ENCODE data around the gene FOXN1.
"Not testable (repeated sequence)": the region's sequence is repeated elsewhere in the genome, so short reads cannot be mapped to it uniquely, and the experiment has no call there.

The FOXN1 gene

DNA sequence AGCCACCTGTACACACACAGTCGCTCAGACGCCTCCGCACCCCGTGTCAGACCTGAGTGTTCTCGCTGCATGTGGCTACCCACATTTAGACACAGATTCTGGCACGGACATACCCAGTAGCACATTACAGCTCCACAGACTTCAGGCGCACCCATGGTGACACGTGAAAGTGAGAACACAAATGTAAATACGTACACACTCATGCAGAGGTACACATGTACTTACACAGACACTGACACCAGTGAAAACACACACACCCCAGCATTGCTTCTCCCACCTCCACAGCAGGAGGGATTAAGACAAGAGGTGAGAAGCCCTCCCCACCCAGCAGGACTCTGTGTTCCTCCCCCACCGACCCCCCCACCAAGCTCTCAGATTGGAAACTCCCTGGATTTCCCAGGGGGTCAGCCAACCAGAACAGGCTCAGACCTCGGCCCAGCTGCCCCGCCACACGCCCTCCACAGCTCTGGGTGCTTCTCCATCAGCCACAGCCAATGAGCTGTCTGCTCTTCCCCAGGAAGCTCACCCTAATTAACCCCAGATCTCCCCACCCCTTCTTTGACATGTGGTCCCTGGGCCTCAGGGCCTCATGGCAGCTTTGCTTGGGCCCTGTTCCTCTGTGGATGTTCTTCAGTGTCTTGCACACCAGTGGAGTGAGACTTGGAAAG lies 5.3 kb upstream of the FOXN1 start:
- DNase-seq (ENCODE audit: low read depth): no peak

DNA sequence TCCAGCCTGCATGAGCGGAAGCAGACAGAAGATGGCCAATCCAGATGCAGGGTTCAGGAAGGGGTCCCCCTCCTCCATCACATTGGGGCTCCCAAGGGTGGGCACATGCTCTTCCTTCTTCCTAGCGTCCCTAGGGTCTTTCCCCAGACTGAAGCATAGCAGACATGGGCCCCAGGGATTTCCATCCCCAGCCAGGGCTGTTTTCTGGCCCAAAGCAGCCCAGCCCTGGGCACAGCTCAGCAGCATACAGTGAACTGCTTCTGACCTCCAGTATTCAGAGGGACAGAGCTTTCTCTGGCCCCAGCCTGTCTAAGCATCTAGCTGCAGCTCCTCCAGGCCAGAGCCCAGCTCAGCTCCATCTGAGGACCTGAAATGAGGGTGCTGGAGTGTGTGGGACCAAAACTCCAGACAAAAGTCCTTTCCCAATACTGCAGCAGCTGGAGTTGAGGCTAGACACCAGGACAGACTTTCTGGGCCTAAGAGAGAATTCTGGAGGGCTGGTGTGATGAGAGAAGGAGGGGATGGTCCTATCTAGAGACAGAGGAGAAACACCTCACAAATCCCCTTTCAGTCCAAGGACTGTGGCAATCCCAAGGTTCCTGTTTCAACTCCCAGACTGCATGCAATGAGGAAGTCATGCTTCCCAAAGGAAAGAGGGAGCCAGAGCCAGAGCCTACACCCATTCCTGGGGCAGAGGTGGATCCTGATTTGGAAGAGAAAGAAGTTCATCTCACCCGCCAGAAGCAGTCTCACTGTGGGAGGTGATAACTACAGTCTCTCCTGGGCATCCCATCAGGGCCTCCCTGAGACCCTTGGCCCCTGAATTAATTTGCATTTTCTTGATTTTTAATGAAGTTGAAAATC lies 4.5 kb upstream of the FOXN1 start:
- DNase-seq (ENCODE audit: low read depth): no peak

DNA sequence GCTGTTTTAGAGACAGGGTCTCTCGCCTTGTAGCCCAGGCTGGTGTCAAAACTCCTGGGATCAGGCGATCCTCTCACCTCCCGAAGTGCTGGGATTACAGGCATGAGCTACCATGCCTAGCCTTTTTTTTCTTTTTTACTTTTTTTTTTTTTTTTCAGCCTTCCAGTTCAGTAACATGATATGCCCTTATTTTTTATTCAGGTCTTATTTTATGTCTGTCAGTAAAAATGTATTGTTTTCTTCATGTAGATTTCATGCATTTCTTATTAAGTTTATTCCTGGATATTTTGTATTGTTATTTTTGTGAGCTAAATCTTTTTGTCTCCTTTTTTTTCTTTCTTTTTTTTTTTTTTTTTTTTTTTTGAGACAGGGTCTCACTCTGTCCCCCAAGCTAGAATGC lies 2.7 kb upstream of the FOXN1 start:
- DNase-seq (ENCODE audit: low read depth): no peak

DNA sequence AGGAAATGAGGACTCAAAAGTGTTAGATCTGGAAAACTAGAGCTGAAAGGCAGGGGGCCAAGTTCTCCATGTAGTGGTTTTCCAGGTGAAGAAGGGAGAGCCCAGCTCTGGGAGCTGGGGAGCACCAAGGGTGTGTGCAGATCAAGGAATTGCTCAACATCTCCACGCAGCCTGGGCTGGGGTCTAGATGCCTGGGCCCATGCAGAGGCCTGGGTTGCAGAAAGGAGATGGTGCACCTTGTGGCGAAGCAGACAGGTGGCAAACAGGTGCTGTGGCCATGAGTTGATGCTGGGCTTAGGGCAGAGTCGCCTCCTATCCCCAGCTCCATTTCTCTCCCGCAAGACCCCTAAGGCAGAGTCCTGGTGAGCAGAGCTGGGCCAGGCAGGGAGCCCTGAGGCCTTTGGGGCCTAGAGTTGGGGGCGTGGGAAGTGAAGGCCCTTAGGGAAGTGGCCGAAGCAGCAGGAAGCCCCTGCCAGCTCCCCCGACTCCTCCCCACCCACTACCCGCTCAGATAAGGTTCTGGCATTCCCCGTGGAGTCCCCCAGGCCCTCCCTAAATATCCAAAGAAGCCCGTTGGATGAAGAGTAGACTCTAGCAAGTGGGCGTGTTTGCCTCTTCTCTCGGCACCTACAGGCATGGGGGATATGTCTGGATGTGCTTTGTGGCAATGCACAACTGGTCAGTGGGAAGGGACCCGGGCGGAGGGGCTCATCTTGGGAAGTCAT lies 777 bp downstream of the FOXN1 start:
- no peak for DNase-seq (ENCODE audit: low read depth)

DNA sequence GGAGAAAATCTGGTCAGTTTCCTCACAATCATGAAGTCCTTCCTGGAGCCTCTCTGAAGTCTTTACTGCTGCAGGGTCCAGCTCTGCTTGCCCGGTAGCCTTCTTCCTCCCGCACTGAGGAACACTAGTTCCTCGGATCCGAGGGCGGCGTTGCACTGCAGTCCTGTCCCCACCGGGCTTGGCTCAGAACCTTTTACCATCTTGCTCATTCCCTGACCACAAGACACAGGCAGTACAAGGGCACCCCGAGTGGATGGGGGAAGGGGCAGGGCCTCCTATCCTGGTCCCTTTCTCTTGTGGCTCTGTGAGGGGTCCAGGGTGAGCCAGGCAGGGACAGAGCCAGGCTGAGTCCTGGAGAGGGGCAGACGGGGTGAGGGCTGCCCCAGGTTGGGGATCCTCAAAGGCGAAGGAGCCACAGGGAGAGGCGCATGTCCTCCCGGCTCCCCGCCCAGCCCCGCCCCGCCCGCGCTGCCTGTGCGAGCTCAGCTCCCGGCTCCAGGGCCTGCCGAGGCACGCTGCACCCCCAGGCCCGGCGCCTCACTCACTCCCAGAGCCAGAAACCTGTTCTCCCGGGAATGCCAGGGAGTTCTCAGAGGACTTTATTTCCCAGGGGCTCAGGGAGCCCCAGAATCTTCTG lies 1.5 kb downstream of the FOXN1 start:
- DNase-seq (ENCODE audit: low read depth): no peak

GRCh38 chr17:28508211-28508724 lies 2.1 kb downstream of the FOXN1 start:
- no peak for DNase-seq (ENCODE audit: low read depth)

- no peak for DNase-seq (ENCODE audit: low read depth)
Observed at GRCh38 chr17:28509789-28510188, 3.6 kb downstream of the FOXN1 start.

GRCh38 chr17:28511858-28512461 lies 5.8 kb downstream of the FOXN1 start:
- DNase-seq (ENCODE audit: low read depth): no peak

- DNase-seq (ENCODE audit: low read depth): no peak
Observed at GRCh38 chr17:28513476-28513875, 7.3 kb downstream of the FOXN1 start.

GRCh38 chr17:28514561-28515002 lies 8.4 kb downstream of the FOXN1 start:
- no peak for DNase-seq (ENCODE audit: low read depth)

GRCh38 chr17:28515518-28515917 lies 9.4 kb downstream of the FOXN1 start:
- DNase-seq (ENCODE audit: low read depth): no peak

DNA sequence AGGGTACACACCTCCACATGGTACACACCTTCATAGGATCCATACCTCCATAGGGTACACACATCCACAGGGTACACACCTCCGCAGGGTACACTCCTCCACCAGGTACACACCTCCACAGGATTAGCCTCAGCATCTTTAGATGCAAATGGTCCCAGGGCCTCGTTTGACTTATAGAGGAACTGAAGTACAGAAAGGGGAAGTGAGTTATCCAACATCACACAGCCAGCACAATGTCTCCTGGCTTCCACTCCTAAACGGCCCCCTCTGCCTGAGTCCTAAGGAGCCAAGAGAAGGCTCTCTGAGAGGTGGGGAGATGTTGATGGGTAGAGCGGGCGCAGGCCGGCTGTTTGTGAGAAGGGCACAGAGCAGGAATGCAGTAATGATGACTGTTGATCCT lies 12.0 kb downstream of the FOXN1 start:
- no peak for DNase-seq (ENCODE audit: low read depth)

DNA sequence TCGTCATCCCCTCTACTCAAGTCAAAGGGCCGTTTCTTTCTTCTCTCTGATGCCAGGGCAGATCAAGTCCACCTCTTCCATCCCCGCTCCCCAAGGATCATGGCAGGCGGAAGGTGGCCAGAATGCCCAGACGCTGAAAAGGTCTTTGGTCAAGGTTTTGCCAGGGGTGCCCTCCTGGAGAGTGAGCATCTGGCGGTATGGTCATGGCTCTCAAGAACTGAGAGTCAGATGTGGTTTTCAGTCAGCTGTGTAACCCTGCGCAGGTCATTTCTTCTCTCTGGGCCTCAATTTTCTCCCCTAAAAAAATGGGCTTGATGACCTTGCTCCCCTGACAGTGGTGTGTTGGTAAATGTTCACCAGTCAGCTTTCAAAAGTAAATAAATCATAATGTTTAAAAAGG lies 12.4 kb downstream of the FOXN1 start:
- no peak for DNase-seq (ENCODE audit: low read depth)

DNA sequence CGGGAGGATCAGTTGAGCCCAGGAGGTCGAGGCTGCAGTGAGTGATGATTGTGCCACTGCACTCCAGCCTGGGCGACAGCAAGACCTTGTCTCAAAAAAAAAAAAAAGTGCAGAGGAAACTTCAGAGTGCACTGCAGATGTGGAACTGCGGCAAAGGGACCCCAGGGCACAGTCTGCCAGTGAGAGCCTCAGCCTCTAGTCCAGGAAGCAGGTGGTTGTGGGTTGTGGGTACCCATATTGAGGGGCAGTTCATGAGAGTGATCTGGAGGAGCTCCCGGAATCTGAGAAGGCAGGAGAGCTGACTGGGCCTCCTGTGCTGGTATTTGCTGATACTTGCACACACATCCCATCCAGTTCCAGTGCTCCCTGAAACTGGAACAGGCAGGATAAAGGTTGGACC lies 13.1 kb downstream of the FOXN1 start:
- no peak for DNase-seq (ENCODE audit: low read depth)

DNA sequence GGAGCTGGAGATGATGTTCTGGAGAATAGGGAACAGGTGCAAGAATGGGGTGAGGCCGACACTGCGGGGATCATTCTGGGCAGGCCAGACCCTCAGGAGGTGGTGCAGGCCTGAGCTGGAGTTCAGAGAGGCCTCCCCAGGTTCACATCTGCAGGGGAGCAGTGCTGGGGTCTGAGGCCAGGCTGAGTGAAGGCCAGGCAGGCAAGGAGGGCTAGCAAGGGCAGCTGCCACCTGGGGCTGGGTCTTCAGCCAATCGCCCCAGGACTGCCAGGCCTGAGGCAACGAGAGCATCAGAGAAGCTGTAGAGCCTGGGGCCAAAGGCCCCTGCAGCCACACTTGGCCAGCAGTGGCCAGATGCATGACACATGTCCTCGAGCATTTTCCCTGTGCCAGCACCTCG lies 14.5 kb downstream of the FOXN1 start:
- no peak for DNase-seq (ENCODE audit: low read depth)

- no peak for DNase-seq (ENCODE audit: low read depth)
Observed at GRCh38 chr17:28521311-28522085, 15.3 kb downstream of the FOXN1 start.

- not testable (repeated sequence) for DNase-seq (ENCODE audit: low read depth)
Observed at GRCh38 chr17:28522281-28522680, 16.1 kb downstream of the FOXN1 start.

DNA sequence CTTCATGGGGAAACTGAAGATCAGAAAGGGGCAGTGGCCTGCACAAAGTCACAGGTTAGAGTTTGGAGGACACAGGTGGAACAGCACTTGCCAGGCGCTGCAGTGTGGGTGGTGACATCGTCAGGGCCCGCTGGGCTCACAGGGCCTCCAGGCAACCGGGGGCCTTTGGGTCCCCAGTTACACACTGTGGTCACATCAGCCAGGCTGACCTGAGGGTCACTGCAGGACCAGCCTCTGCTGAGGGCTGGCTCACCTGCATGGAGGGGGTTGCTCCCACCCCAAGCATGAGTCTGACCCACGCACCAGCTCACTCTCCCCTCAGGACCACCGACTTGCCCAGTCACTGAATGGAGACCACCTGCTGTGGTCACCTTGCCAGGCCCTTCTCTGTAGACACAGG lies 17.0 kb downstream of the FOXN1 start:
- no peak for DNase-seq (ENCODE audit: low read depth)

DNA sequence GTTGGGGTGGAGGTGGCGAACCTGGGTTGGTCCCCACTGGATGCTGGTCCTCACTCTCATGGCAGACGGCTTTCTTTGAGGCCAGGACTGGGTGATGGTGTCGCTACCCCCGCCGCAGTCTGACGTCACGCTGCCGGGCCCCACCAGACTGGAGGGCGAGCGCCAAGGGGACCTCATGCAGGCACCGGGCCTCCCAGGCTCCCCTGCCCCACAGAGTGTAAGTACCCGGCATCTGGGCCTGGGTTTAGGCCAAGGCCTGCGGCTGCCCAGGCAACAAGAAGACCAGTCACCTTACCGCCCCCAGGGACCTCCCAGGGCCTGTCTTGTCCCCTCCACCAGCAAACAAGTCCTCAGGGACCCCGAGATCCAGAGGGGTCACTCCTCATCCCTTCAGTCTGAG lies 17.7 kb downstream of the FOXN1 start:
- DNase-seq (ENCODE audit: low read depth): no peak

DNA sequence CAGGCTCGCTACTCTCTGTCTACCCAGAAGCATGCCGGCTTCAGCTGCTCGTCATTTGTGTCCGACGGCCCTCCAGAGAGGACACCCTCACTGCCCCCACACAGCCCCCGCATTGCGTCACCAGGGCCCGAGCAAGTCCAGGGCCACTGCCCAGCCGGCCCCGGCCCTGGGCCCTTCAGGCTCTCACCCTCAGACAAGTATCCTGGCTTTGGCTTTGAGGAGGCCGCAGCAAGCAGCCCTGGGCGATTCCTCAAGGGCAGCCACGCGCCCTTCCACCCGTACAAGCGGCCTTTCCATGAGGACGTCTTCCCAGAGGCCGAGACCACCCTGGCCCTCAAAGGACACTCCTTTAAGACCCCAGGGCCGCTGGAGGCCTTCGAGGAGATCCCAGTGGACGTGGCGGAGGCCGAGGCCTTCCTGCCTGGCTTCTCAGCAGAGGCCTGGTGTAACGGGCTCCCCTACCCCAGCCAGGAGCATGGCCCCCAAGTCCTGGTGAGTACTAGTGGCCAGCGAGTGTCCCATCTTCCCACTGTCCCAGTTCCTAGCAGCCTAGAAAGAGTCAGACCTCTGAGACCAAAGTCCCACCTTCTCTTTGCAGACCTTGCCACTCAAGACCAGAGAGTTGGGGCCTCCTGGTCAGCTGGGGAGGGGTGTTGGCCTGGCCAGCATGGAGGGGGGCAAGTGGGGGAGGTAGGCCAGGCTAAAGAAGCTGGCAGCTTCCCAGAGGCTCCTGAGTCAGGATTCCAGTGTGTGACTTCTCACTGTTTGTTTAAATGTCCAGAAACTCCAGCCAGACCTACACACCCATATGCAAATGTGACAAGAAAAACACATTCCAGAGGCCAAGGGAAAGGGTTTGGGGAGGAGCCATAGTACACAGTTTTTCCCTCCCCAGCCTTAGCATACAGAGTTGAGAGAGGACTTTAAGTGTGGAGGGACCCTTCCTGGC lies 18.6 kb downstream of the FOXN1 start:
- no peak for DNase-seq (ENCODE audit: low read depth)

Data from stimulated activated CD8-positive, alpha-beta memory T cell treated with anti-CD3 and anti-CD28 coated beads, Interleukin-12 subunit alpha, Interleukin-12 subunit beta, amount 100 ng/mL, for 1 hour (primary cell).